Ovary (tissue), 9 donors: ENCODE data around the gene TMEM266. TPM values are rescaled to one million over a fixed set of nuclear protein-coding genes. Genes with fewer than 3 reads are reported as not detected.

ENCODE experiments used
- DNase-seq, 5 donors: peaks; one replicate each; pipeline ENCODE4 v3.0.0-alpha.2; 2019 to 2020
- H3K27ac ChIP-seq, 2 donors: fragments of 200-600 bp; one replicate each; pipeline versions ENCODE4 v1.5.1 to v1.8.0; 2019 to 2022
- H3K27me3 ChIP-seq: fragments of 200-600 bp; one replicate; pipeline ENCODE4 v1.8.0; 2022
- H3K36me3 ChIP-seq: fragments of 200-600 bp; sonication (generic); one replicate; pipeline ENCODE4 v1.5.1; 2019
- H3K4me1 ChIP-seq: one replicate; pipeline ENCODE4 v1.8.1; 2013; ENCODE audit warnings: mild to moderate bottlenecking, moderate library complexity; ENCODE audit not compliant: insufficient read depth
- H3K4me3 ChIP-seq: fragments of 200-600 bp; sonication (generic); one replicate; pipeline ENCODE4 v1.5.1; 2017
- H3K9me3 ChIP-seq, 2 donors: fragments of 200-600 bp in 1 of 2; sonication (generic) in 1 of 2; one replicate each; pipeline versions ENCODE4 v1.5.1 to v1.8.1; 2013 to 2019; ENCODE audit warnings: mild to moderate bottlenecking in 1 of 2, moderate library complexity in 1 of 2
- CTCF ChIP-seq, 3 donors: fragments of 450-650 bp in 2 of 3; fragments of 200-600 bp in 1 of 3; IDR thresholded peaks; one replicate each; pipeline versions ENCODE4 v1.5.1 to v1.8.0; 2016 to 2022; ENCODE audit warnings: antibody characterized with exemption in 3 of 3, mild to moderate bottlenecking in 1 of 3
- EP300 ChIP-seq: sonication (generic); formaldehyde crosslinking; IDR thresholded peaks from one replicate; pipeline ENCODE4 v1.6.1; 2017; ENCODE audit warnings: antibody characterized with exemption
- POLR2A ChIP-seq: fragments of 450-650 bp; IDR thresholded peaks from one replicate; pipeline ENCODE4 v1.6.1; 2017; ENCODE audit warnings: antibody characterized with exemption, mild to moderate bottlenecking, moderate library complexity
- WGBS, 3 donors: extraction: QIAGEN DNeasy Blood & Tissue Kit in 1 of 3; methylation state at CpG; one replicate each; pipeline versions ENCODE4 v1.1.5 to v1.1.7; 2013 to 2017; 5-methylcytosine and 5-hydroxymethylcytosine counted together
- intact Hi-C, 4 donors: fragments of 100-400 bp; cut with DNase I; formaldehyde crosslinking; loops; one replicate each; pipeline versions ENCODE4 v1.11.0 to v1.15.1; 2022 to 2023
- polyA plus RNA-seq, 2 donors: library from polyadenylated mRNA; stranded (reverse); fragments of 200-250 nt in 1 of 2; fragments of 350-450 nt in 1 of 2; fragmentation: Illumina TruSeq in 1 of 2; extraction: RNeasy Lipid Tissue Mini Kit (QIAGEN cat#74804) in 1 of 2; gene quantifications; one replicate each; pipeline ENCODE4 v1.2.3, GENCODE V29; 2013 to 2014
- total RNA-seq, 7 donors: library from RNA; depleted of rRNA in 2 of 7; stranded (reverse); fragments of >200 nt in 2 of 7; fragmentation: NEBNext Ultra II Directional in 3 of 7; extraction: Animal tissue kit (Norgen Biotek cat#: 25700) in 3 of 7; gene quantifications; one replicate each; pipeline versions ENCODE4 v1.1.0 to v1.2.4, GENCODE V29; 2016 to 2023
- donor health status: DM: no; HTN: no; CAD: no; lungs with moderate emphysema.
- donor health status: DM: no; HTN: no; CAD: no.
- donor health status: Bipolar disorder and iron deficiency.
- donor health status: DM: yes; HTN: yes; CAD: no.
- donor health status: DM: no; HTN: no; CAD: no.
- donor health status: DM: yes; HTN: yes; CAD: no.

The TMEM266 gene
- total and polyA plus RNA-seq, 9 donors = 0.11 to 0.13 TPM; not detected in 7

DNA sequence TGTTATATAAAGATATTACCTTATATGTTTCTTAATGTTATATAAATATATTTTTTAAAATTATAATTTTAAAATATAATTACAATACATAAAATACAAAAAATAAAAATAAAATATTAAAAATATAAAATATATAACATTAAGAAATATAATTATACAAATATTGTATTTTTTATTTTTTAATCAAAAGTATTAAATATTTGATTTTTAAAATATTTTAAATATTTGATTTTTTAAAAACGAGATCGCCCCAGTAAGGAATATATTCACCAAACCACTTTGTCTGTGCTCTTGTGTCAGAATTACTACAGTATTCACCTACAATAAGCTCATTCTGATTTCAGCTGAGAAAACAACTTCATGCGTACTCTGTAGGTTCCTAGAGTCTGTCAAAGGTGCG lies 162.4 kb downstream of the TMEM266 start:
- no peak for DNase-seq
- WGBS, 3 donors = 94 to 95% (median 95%) methylated on average over 4 of the region's 4 CpGs
- Histone ChIP-seq H3K9me3 (no peaks in the 10 kb centered on the region), H3K27ac (no peak overlapping the region), H3K4me1 (no peaks in the 10 kb centered on the region), H3K36me3 (no peaks in the 10 kb centered on the region), H3K4me3 (no peak overlapping the region), H3K27me3 (no peaks in the 10 kb centered on the region)
- TF ChIP-seq POLR2A (no peak), EP300 (no peak), CTCF (IDR thresholded peaks at IDR 0.05) (no peak)
- intact Hi-C loops = loop anchor here in 1 of 4 donors (2.0 kb wide), 1 partner anchor 77 kb away; no protein-coding TSS in a partner anchor

DNA sequence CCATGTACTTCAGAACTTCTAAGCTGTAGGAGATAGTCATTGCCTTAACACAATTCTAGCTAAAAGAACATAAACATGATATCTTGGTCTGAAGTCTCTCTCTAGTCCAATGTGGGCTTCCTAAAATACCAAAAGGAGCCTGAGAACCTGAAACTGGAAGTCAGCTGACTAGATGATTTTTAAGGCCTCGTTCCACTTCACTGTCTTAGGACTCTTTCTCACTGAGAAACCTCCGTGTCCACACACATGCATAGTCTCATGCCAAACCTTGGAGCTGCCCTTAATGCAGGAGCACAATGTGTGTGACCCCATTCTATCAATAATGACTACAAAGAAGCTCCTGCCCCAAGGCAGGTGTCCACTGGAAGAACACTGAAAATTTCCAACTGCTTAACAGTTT lies 163.7 kb downstream of the TMEM266 start:
- Histone ChIP-seq H3K36me3 (no peaks in the 10 kb centered on the region), H3K4me1 (no peaks in the 10 kb centered on the region), H3K27ac (no peak overlapping the region), H3K9me3 (no peaks in the 10 kb centered on the region), H3K27me3 (no peaks in the 10 kb centered on the region), H3K4me3 (no peak overlapping the region)
- no peak for DNase-seq
- intact Hi-C loops = loop anchor here in 1 of 4 donors (2.0 kb wide), 1 partner anchor 75 kb away; no protein-coding TSS in a partner anchor
- 88 to 94% (median 93%) methylated on average over 2 of the region's 2 CpGs for WGBS, 3 donors
- TF ChIP-seq EP300 = no peak
- no peak for TF ChIP-seq POLR2A
- TF ChIP-seq CTCF (IDR thresholded peaks at IDR 0.05) = no peak

GRCh38 chr15:76229266-76229665 lies 169.5 kb downstream of the TMEM266 start:
- Histone ChIP-seq H3K27ac (no peak overlapping the region), H3K4me1 (no peaks in the 10 kb centered on the region), H3K27me3 (no peaks in the 10 kb centered on the region), H3K9me3 (no peaks in the 10 kb centered on the region), H3K4me3 (no peak overlapping the region), H3K36me3 (no peaks in the 10 kb centered on the region)
- intact Hi-C loops = no loop called here
- WGBS, 3 donors = 3 to 94% (median 87%) methylated on average over 1 of the region's 1 CpG
- no peak for DNase-seq
- TF ChIP-seq EP300 (no peak), POLR2A (no peak), CTCF (IDR thresholded peaks at IDR 0.05) (no peak)

DNA sequence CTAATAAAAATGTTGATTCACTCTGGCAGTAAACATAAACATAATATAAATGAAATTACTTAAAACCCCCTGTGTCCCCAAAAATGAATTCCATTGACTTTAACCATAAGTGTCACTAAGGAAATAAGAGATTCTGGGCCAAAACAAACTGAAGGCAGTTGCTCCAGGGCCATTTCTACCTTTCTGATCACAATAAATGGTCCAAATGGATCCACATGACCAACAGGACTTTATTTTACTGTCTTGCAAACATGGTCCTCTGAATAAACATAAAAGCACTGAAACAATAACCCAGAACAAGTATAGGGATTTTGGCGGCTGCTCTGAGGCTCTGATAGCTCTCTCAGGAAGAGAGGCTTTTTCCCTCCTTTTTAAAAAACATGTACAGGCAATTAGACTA lies 174.1 kb downstream of the TMEM266 start:
- Histone ChIP-seq H3K27me3 (no peaks in the 10 kb centered on the region), H3K36me3 (no peaks in the 10 kb centered on the region), H3K9me3 (no peaks in the 10 kb centered on the region), H3K27ac (no peak overlapping the region), H3K4me3 (no peak overlapping the region), H3K4me1 (no peaks in the 10 kb centered on the region)
- intact Hi-C loops = loop anchor here in 1 of 4 donors (10.0 kb wide), 1 partner anchor 631 kb away; no protein-coding TSS in a partner anchor
- DNase-seq = no peak
- TF ChIP-seq CTCF (IDR thresholded peaks at IDR 0.05) (no peak), EP300 (no peak), POLR2A (no peak)
- WGBS, 3 donors = 96 to 100% (median 98%) methylated on average over 1 of the region's 1 CpG
